Smooth muscle cell (in vitro differentiated cells): Measurements from ENCODE around the gene SPATA19. TPM values are rescaled to one million over a fixed set of nuclear protein-coding genes. Genes with fewer than 3 reads are reported as not detected.

ENCODE experiments used
- DNase-seq: peaks from one replicate; lab custom pipeline; 2025; ENCODE audit not compliant: unreplicated experiment; lab: John Stamatoyannopoulos, UW
- H2AFZ ChIP-seq: fragments of 200-600 bp; sonication (generic); 2 replicates; pipeline ENCODE4 v1.6.0; 2016; ENCODE audit warnings: antibody characterized with exemption, low read depth, mild to moderate bottlenecking
- H3F3A ChIP-seq: fragments of 200-600 bp; sonication (generic); 2 replicates; pipeline ENCODE4 v1.6.0; 2017; ENCODE audit warnings: antibody characterized with exemption, low read depth
- H3K27ac ChIP-seq: fragments of 200-600 bp; sonication (generic); 2 replicates; pipeline ENCODE4 v1.5.1; 2016; ENCODE audit warnings: low read depth, mild to moderate bottlenecking
- H3K27me3 ChIP-seq: fragments of 200-600 bp; sonication (generic); 2 replicates; pipeline ENCODE4 v1.6.1; 2016; ENCODE audit warnings: low read depth, mild to moderate bottlenecking
- H3K36me3 ChIP-seq: fragments of 200-600 bp; sonication (generic); 2 replicates; pipeline ENCODE4 v1.5.1; 2016; ENCODE audit warnings: low read depth
- H3K4me1 ChIP-seq: fragments of 200-600 bp; sonication (generic); 2 replicates; pipeline ENCODE4 v1.5.1; 2016; ENCODE audit warnings: low read depth
- H3K4me2 ChIP-seq: fragments of 200-600 bp; sonication (generic); 2 replicates; pipeline ENCODE4 v1.6.0; 2016; ENCODE audit warnings: mild to moderate bottlenecking
- H3K4me3 ChIP-seq: fragments of 200-600 bp; sonication (generic); 2 replicates; pipeline ENCODE4 v1.5.1; 2016; ENCODE audit warnings: mild to moderate bottlenecking
- H3K79me2 ChIP-seq: fragments of 200-600 bp; sonication (generic); 2 replicates; pipeline ENCODE4 v1.6.0; 2016; ENCODE audit warnings: low read depth, mild to moderate bottlenecking
- H3K9ac ChIP-seq: fragments of 200-600 bp; sonication (generic); 2 replicates; pipeline ENCODE4 v1.6.0; 2016; ENCODE audit warnings: low read depth
- H3K9me3 ChIP-seq: fragments of 200-600 bp; sonication (generic); replicated peaks from 2 replicates; pipeline ENCODE4 v1.5.1; 2016; ENCODE audit warnings: low read depth
- H4K20me1 ChIP-seq: fragments of 200-600 bp; sonication (generic); 2 replicates; pipeline ENCODE4 v1.6.0; 2016; ENCODE audit warnings: low read depth
- CTCF ChIP-seq: fragments of 200-600 bp; sonication (generic); IDR thresholded peaks from 2 replicates; pipeline ENCODE4 v1.5.1; 2017; ENCODE audit warnings: borderline replicate concordance, mild to moderate bottlenecking, antibody characterized with exemption; ENCODE audit not compliant: insufficient read depth, poor library complexity, severe bottlenecking
- WGBS: methylation state at CpG from one replicate; pipeline ENCODE4 v1.1.7; 2016; ENCODE audit warnings: low lambda C conversion rate; 5-methylcytosine and 5-hydroxymethylcytosine counted together
- polyA plus RNA-seq: library from polyadenylated mRNA; unstranded; fragments of >200 nt; fragmentation: Nextera tagmentation; extraction: Ambion mirVana; gene quantifications from 2 replicates; pipeline ENCODE4 v1.2.1, GENCODE V29; 2016
- total RNA-seq: library from RNA; depleted of rRNA; stranded (reverse); fragments of >200 nt; gene quantifications from 2 replicates; pipeline ENCODE4 v1.2.3, GENCODE V29; 2014

SPATA19 gene
- total and polyA plus RNA-seq, 2 experiments from 2014 or later, result 0.76 TPM; not detected in 1

GRCh38 chr11:133793271-133794035 is 51.9 kb downstream of the SPATA19 start:
- H3K9ac ChIP-seq, result no peak overlapping the region
- no peaks in the 10 kb centered on the region for H3K9me3 ChIP-seq
- no peaks in the 10 kb centered on the region for H3K36me3 ChIP-seq
- H4K20me1 ChIP-seq, result no peaks in the 10 kb centered on the region
- no peak overlapping the region for H2AFZ ChIP-seq
- H3K27me3 ChIP-seq, result peaks cover 35% of the 10 kb centered on the region
- H3K4me1 ChIP-seq, result no peaks in the 10 kb centered on the region
- no peaks in the 10 kb centered on the region for H3F3A ChIP-seq
- no peak for TF ChIP-seq CTCF
- H3K27ac ChIP-seq, result no peak overlapping the region
- no peak overlapping the region for H3K4me3 ChIP-seq
- no peaks in the 10 kb centered on the region for H3K79me2 ChIP-seq
- no peak for DNase-seq
- no peak overlapping the region for H3K4me2 ChIP-seq
- 90% methylated on average over 7 of the region's 7 CpGs for WGBS

GRCh38 chr11:133790995-133791394 is 54.3 kb downstream of the SPATA19 start:
- Histone ChIP-seq H3K27me3 (peaks cover 42% of the 10 kb centered on the region), H3K79me2 (no peaks in the 10 kb centered on the region), H3K9ac (no peak overlapping the region), H3K27ac (no peak overlapping the region), H3K4me3 (no peak overlapping the region), H3K4me1 (no peaks in the 10 kb centered on the region), H3F3A (no peaks in the 10 kb centered on the region), H4K20me1 (no peaks in the 10 kb centered on the region), H2AFZ (no peak overlapping the region), H3K4me2 (no peak overlapping the region), H3K9me3 (no peaks in the 10 kb centered on the region), H3K36me3 (no peaks in the 10 kb centered on the region)
- no peak for DNase-seq
- 79% methylated on average over 5 of the region's 5 CpGs for WGBS
- TF ChIP-seq CTCF, result no peak

Other genes with a start within 250 kb of the SPATA19 start
- gene IGSF9B, start 111.5 kb upstream of the SPATA19 start, total RNA-seq, result 1.7 and 3.0 TPM in 2 replicates
- 0.82 and 1.8 TPM in 2 replicates for gene IGSF9B, start 111.5 kb upstream of the SPATA19 start, polyA plus RNA-seq
- 75.5 and 91.7 TPM in 2 replicates for gene JAM3, start 223.6 kb upstream of the SPATA19 start, total RNA-seq
- 59.3 and 82.9 TPM in 2 replicates for gene JAM3, start 223.6 kb upstream of the SPATA19 start, polyA plus RNA-seq